ENCODE results near the gene CHMP6.

- TF ChIP-seq CTCF (IDR thresholded peaks at IDR 0.05) (no peak), EP300 (IDR thresholded peaks at IDR 0.05) (no peak), POLR2A (IDR thresholded peaks at IDR 0.05) (no peak)
These were observed 22.5 kb upstream of the CHMP6 start for GRCh38 chr17:80969030-80969673.

Measured in tibial nerve (tissue), 4 donors.